ENCODE results near the gene KCNMA1. TPM values are rescaled to one million over a fixed set of nuclear protein-coding genes. Genes with fewer than 3 reads are reported as not detected.

Gene KCNMA1
- polyA plus RNA-seq, 1 of the 3 experiments (the other 2 are of a cell fraction): 107 TPM

GRCh38 chr10:76866841-76867586 lies 770.6 kb downstream of the KCNMA1 start:
- no peak overlapping the region for H3K9ac ChIP-seq
- TF ChIP-seq SMC3 (IDR thresholded peaks at IDR 0.05; ENCODE audit: low read depth, low read length) (no peak), CTCF (IDR thresholded peaks at IDR 0.05) (no peak), RXRA (IDR thresholded peaks at IDR 0.05; ENCODE audit: borderline replicate concordance, low read depth) (no peak), USF2 (IDR thresholded peaks at IDR 0.05; ENCODE audit: borderline replicate concordance, low read depth, low read length) (no peak), MAX (IDR thresholded peaks at IDR 0.05; ENCODE audit: low read depth) (no peak), MXI1 (IDR thresholded peaks at IDR 0.05; ENCODE audit: low read depth, low read length) (no peak), GATA2 (CRISPR knock-in tag; IDR thresholded peaks at IDR 0.05) (no peak), NRF1 (IDR thresholded peaks at IDR 0.05; ENCODE audit: low read depth, low read length) (no peak), TEAD4 (IDR thresholded peaks at IDR 0.05; ENCODE audit: borderline replicate concordance, insufficient read depth) (no peak), JUND (IDR thresholded peaks at IDR 0.05) (no peak), NFIC (IDR thresholded peaks at IDR 0.05; ENCODE audit: borderline replicate concordance) (no peak)
- no peak for DNase-seq
- H3K4me1 ChIP-seq (ENCODE audit: control insufficient read depth in 1 of 2, insufficient read depth in 2 of 2, low read depth in 1 of 2, low read length in 1 of 2): peaks cover 0 to 8% of the 10 kb centered on the region in 2 experiments; a peak in 2 of 4 replicates
- H3F3A ChIP-seq (replicated peaks; ENCODE audit: insufficient read depth): no peaks in the 10 kb centered on the region
- H3K27me3 ChIP-seq (ENCODE audit: insufficient read depth): no peaks in the 10 kb centered on the region
- 94% methylated on average over 4 of the region's 4 CpGs for WGBS (ENCODE audit: low lambda C conversion rate)
- no peaks in the 10 kb centered on the region for H3K36me3 ChIP-seq (replicated peaks in 1 of 2; ENCODE audit: control insufficient read depth in 1 of 2, insufficient read depth in 2 of 2, low read length in 1 of 2)
- no peaks in the 10 kb centered on the region for H4K20me1 ChIP-seq (ENCODE audit: insufficient read depth)
- H3K4me3 ChIP-seq (ENCODE audit: low read depth in 2 of 2, low read length in 1 of 2): no peak overlapping the region
- no peaks in the 10 kb centered on the region for H3K79me2 ChIP-seq (ENCODE audit: insufficient read depth)
- H3K9me2 ChIP-seq: no peaks in the 10 kb centered on the region
- H3K9me3 ChIP-seq: no peaks in the 10 kb centered on the region
- ChIA-PET POLR2A (no interaction called here), CTCF (interaction anchor here (1.0 kb wide), 1 partner anchor 13 kb away, joined by 3 read pairs; no protein-coding TSS in a partner anchor)
- H3K4me2 ChIP-seq: no peak overlapping the region
- H2AFZ ChIP-seq (ENCODE audit: low read depth): no peak overlapping the region
- no peak overlapping the region for H3K27ac ChIP-seq (ENCODE audit: low read depth in 2 of 2, low read length in 1 of 2)

- Histone ChIP-seq H3K79me2 (ENCODE audit: insufficient read depth) (no peaks in the 10 kb centered on the region), H3K4me1 (ENCODE audit: control insufficient read depth in 1 of 2, insufficient read depth in 2 of 2, low read depth in 1 of 2, low read length in 1 of 2) (peaks cover 0 to 7% of the 10 kb centered on the region in 2 experiments; a peak in 2 of 4 replicates), H3K27me3 (ENCODE audit: insufficient read depth) (no peaks in the 10 kb centered on the region), H3F3A (replicated peaks; ENCODE audit: insufficient read depth) (no peaks in the 10 kb centered on the region), H2AFZ (ENCODE audit: low read depth) (no peak overlapping the region), H3K9ac (no peak overlapping the region), H3K9me2 (no peaks in the 10 kb centered on the region), H3K36me3 (replicated peaks in 1 of 2; ENCODE audit: control insufficient read depth in 1 of 2, insufficient read depth in 2 of 2, low read length in 1 of 2) (no peaks in the 10 kb centered on the region), H3K9me3 (no peaks in the 10 kb centered on the region), H3K4me3 (ENCODE audit: low read depth in 2 of 2, low read length in 1 of 2) (no peak overlapping the region; a peak in 1 of 4 replicates), H4K20me1 (ENCODE audit: insufficient read depth) (no peaks in the 10 kb centered on the region), H3K4me2 (no peak overlapping the region), H3K27ac (ENCODE audit: low read depth in 2 of 2, low read length in 1 of 2) (no peak overlapping the region)
- CTCF ChIA-PET: no interaction called here
- POLR2A ChIA-PET: no interaction called here
- no peak for DNase-seq
- no peak for TF ChIP-seq REST (IDR thresholded peaks at IDR 0.05; ENCODE audit: low read depth, low read length)
- 80% methylated on average over 1 of the region's 1 CpG for WGBS (ENCODE audit: low lambda C conversion rate)
Observed at GRCh38 chr10:76864922-76865321, 772.7 kb downstream of the KCNMA1 start.

Data from SK-N-SH (cell line).